NCI-H2107 (cell line): ENCODE results near the gene GDF2.

Source experiments
- DNase-seq: peaks from one replicate; lab custom pipeline; 2025; lab: John Stamatoyannopoulos, UW

The GDF2 gene

DNA sequence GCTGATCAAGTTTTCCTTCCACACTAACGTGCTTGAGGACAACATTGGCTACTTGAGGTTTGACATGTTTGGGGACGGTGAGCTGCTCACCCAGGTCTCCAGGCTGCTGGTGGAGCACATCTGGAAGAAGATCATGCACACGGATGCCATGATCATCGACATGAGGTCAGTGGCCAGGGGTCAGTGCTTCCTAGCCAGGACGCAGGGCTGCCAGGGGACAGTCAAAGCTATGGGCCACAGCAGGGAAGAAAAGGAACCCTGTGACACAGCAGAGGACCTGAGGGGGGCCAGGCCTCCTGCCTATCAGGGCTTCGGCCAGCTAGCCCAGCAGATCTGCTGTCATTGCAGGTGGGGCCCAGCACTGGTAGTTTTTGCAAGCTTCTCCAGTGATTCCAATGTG lies 31.1 kb downstream of the GDF2 start:
- no peak for DNase-seq

DNA sequence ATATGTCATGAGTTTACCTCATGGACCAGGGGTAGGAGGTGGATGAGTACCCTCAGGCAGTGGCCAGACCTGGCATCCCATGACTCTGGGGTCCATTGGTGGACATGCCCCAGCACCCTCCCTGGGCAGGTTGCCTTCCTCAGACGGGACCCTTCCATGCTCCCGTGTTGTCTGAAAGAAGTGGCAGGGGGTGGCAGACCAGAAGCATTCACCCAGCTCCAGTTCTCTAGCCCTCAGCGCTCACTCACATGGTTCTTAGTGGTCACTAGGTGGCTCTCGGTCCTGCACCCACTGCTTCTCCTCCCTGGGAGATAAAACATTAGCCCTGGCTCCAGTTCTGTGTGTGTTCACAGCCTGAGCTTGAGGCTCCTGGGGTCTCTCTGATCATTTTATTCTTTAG lies 31.9 kb downstream of the GDF2 start:
- no peak for DNase-seq

GRCh38 chr10:47354900-47355299 lies 32.6 kb downstream of the GDF2 start:
- no peak for DNase-seq

- DNase-seq, result no peak
These were observed 34.5 kb downstream of the GDF2 start for GRCh38 chr10:47356708-47357107.

DNA sequence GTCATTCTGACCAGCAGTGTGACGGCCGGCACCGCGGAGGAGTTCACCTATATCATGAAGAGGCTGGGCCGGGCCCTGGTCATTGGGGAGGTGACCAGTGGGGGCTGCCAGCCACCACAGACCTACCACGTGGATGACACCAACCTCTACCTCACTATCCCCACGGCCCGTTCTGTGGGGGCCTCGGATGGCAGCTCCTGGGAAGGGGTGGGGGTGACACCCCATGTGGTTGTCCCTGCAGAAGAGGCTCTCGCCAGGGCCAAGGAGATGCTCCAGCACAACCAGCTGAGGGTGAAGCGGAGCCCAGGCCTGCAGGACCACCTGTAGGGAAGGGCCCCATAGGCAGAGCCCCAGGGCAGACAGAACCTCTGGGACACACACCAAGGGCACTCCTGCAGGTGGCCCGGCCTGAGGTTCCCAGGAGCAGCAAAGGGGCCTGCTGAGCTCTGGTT lies 34.9 kb downstream of the GDF2 start:
- no peak for DNase-seq

DNA sequence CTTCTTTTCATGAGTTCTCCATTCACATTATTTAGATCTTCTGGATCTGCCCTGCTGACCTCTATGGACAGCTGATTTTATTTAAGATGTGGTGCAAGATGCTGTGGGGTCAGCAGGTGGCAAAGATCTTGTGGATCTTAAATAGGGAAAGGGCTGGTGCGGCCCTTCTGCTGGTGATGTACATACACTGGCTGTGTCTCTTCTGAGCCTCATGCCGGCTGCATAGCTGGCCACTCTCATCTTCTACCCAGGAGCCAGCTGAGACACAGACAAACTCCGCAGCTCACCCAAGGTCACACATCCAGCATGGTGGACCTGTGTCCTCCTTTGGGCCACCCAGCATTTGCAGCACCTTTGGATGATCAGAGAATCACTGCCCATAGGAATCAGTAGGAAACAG lies 35.7 kb downstream of the GDF2 start:
- DNase-seq, result no peak

DNA sequence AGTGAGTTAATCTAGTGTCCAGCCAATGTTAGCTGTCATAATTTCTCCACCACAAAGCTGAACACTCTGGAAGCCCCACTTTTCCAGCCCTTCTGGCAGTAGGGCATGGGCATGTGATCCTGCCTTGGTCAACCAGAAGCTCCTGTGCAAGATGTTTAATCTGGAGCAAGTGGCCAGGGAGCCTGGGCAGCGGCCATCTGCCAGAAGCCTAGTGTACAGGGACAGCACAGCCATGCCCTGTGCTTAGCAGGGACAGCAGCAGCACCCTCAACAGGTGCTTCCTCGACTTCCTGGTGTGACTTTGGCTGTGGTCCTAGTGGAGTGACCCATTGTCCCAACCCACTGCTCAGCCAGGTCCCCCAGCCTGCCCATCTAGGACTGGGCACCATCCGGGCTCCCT lies 36.2 kb downstream of the GDF2 start:
- DNase-seq, result no peak

DNA sequence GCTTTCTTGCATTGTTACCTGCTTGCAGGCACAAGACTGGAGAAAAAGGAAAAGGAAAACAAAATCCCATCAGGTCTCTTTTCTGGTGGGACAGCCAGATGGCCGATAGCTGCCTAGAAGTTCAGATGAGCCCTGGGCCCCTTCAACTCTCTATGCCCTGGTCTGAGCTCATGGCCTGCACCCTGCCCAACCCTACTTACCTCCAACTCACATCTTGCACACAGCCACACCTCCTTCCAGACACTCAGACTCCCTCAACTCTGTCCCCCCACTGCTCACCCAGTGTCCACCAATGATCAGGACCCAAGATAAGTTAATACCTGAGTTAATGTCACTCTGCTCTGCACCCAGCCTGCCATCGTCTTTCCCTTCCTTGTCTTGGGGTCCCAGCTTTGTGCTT lies 36.8 kb downstream of the GDF2 start:
- no peak for DNase-seq

DNA sequence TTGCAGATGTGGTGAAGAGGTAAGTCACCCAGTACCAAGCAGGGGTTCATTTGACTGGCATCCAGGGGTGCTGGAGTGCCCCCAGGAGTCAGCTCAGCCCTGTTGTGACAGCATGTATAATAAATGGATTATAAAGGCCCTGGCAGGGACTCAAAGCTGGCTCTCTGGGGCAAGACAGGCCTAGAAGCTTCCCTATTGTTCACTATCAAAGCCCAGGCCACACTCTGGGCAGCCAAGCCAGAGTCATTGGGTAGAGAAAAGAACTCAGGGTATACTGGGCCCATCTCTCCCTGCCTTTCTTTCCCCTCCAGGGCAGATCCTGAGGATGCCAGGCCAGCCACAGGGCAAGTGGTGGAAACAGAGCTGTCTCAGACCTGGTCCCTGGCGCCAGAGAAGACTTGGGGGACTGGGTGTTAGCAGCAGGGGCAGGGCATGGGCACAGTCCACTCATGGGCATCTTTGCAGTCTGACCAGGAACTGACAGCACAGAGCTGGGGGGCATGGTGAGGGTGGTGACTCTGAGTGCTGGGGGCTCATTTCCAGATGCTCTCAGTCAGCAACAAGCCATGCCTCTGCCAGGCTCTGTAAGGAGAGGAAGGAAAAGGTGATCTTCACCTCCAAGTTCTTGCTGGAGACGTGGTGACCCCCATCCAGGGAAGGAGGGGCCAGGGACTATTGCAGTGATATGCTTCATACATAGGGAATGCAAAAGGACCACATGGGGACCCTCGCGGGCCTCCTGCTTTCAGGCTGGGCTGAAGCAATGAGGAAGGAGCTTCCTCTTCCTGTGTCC lies 37.6 kb downstream of the GDF2 start:
- DNase-seq, result no peak

DNA sequence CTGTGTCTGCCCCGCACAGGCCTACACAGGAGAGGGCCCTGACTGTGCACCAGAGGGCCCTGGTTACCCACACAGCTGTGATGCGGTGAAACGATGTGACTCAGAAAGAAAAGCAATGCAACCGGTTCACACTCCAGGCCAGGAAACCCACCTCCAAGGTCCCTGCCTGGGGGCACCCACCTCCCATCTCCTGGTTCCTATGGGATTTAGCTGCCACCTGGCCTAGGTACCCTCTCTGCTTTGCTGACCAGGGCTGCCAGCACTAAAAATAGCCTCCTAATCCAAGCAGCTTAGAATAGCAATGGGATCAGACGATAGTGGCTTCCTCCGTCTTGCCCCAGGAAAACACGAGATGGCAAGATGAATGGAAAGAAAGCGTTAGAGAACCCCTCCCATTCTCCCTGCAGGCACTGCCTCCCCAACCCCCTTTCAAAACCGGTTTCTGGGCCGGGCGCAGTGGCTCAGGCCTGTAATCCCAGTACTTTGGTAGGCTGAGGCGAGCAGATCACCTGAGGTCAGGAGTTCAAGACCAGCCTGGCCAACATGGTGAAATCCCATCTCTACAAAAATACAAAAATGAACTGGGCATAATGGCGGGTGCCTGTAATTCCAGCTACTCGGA lies 38.3 kb downstream of the GDF2 start:
- DNase-seq, result no peak

- DNase-seq, result no peak
These were observed 39.0 kb downstream of the GDF2 start for GRCh38 chr10:47361293-47361692.

GRCh38 chr10:47362199-47362598 lies 39.9 kb downstream of the GDF2 start:
- no peak for DNase-seq

GRCh38 chr10:47363781-47364180 lies 41.5 kb downstream of the GDF2 start:
- no peak for DNase-seq

DNA sequence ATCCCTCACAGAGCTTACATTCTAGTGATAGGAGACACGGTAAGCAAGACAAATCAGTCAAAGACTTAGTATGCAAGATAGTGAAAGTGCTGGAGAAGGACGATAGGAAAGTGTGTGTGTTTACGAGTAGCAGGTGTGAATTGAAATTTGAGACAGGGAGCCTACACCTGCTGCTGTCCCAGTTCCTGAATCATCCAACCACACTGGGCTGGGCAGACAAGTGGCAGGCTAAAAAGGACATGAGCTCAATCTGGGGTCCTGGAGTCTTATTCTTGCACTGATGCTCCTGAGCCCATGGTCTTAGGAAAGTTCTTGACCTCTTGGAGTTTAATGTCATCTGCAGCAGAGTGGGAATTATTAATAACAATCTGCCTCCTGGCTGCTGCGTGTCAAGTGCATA lies 42.1 kb downstream of the GDF2 start:
- DNase-seq, result no peak

DNA sequence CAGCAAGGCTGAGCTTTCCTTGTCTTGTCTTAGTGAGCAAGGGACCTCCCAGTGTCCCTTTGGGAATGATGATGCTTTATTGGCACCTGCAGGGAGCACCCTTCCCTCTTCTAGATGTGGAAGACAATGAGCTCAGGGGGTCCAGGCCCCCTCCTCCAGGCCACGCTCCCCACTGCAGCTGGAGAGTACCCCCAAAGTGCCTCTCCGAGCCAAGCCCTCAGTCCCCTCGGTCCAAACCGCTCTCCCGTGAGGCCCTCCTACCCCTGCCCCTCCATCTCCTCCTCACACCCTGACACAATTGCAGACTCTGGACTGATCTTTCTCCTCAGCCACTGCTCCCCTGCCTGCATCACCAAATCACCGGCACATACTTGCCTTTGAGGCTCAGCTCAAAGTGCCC lies 42.7 kb downstream of the GDF2 start:
- no peak for DNase-seq

DNA sequence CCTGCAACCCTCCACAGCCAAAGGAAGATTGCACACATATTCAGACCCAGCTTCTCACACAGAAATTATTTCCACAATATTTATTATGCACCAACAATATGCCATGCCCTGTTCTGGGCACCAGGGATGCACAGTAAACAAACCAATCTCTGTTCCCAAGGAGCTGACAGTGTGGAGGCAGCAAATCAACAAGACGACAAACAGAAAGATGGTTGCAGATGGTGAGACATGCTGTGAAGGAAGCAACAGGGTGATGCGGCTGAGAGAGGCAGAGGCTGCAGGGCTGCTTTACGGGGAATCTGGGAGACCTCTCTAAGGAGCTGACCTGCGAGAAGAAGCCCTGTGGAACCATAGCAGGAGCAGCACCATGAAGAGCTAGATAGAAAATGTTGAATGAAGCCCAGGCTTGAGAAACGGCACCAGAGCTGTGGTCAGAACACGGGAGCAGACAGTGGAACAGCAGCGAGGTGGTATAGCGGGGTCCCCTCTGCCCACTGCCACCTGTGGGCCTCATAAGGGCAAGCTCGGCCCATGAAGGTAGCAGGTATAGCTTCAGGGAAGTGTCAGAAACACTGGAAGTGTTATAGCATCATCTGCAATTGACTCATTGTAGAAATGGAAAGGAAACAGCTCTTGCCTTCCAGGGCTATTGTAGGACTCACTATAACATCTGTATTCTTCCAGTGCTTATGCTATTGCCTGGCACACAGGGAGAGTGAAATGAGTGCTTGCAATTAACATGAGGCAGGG lies 43.4 kb downstream of the GDF2 start:
- no peak for DNase-seq

- no peak for DNase-seq
These were observed 44.0 kb downstream of the GDF2 start for GRCh38 chr10:47366181-47366631.

DNA sequence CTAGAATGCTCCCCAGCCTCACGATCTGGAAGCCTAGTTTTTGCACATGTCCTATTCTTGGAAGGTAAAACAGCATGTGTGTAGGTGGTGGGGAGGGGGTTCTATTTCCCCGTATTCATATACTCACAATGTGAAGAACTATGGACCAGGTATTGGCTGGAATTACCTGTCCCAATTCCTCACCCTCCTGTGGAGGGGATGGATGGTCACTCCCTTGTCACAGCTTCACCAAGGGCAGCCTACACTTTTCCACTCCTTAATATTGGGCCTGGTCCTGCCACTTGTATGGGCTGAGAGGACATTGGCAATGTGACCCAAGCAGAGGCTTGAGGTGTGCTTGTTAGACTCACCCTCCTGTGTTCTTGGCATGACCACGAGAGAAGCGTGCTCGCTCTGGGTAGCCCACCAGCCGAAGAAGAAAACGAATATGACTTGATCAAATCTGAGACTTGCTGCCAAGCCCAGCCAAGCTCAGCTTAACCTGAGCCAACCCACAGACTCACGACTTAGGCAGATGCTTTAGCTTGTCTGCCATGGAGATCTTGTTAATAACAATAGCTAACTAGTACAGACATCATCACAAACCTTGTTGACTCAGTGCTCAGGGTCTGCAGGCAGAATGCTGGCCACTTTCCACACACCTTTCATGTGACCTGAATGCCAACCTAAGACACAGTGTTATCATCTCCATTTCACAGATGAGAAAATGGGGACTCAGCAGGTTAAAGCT lies 44.6 kb downstream of the GDF2 start:
- DNase-seq, result no peak

- DNase-seq, result no peak
These were observed 45.4 kb downstream of the GDF2 start for GRCh38 chr10:47367646-47368045.

DNA sequence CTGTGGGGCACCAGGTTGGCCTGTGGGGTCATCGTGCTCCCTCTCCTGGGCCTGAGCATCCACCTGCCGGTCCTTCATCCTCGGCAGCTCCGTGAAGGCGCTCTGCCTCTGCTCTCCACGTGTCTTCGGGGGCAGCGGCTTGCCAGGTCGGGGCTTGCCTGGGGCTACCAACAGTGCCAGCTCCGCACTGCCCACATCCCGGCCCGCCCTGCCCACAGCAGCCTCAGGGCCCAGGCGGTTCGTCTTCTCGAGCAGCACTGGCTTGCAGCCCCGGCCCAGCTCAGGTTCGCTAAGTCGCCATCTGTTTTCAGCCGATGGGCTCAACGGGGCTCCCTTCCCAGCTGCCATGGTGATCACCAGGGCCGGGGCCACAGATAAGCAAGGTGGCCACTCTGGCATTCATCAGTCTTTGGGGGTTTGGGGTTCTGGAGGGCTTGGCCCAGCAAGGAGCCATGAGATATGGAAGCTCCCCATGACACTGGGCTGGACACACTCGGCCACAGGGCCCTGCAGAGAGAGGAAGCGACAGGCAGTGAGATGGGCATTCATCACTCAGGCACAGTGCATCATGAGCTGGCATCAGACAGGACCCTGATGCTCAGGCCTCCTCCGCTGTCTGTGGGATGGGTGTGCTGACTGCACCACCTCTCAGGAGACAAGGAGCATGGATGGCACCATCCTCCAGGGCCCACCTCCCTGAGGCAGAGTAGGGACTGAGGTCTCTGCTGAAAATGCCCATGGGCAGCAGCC lies 46.4 kb downstream of the GDF2 start:
- no peak for DNase-seq

DNA sequence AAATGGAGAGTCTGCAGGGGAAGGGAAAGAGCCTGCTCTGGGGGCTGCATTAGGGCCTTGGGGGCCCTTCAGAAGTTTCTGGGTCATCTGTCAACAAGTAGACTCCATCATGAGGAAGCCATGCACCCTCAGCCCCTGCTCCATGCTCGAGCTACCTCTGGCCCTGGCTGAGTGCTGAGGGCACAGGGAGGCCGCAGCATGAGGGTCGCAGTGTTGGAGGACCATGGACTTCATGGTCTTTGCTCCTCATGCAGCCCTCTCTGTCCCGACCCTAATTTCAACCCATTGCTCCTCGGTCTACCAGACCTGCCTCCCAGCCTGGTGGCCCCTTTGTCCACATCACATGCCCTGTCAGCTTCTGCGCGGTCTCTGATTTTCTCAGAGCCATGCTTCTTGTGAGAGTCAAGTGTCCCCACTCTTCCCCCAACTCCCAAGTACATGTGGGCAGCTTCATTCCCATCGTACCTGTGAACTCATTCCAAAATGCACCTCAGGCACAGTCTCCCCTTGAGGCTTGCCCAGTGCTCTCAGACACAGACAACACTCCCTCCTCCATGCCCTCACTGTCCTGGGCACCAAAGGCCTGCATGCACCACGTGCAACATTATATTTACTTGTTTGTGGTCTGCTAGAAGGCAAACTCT lies 47.1 kb downstream of the GDF2 start:
- no peak for DNase-seq
